Measurements from ENCODE around the gene TRIM65. TPM values are rescaled to one million over a fixed set of nuclear protein-coding genes. Genes with fewer than 3 reads are reported as not detected.
"Not testable (repeated sequence)": the region's sequence is repeated elsewhere in the genome, so short reads cannot be mapped to it uniquely, and the experiment has no call there.

The TRIM65 gene
- total RNA-seq, 2 experiments from 2014 or later = 9.9 to 11.7 TPM

DNA sequence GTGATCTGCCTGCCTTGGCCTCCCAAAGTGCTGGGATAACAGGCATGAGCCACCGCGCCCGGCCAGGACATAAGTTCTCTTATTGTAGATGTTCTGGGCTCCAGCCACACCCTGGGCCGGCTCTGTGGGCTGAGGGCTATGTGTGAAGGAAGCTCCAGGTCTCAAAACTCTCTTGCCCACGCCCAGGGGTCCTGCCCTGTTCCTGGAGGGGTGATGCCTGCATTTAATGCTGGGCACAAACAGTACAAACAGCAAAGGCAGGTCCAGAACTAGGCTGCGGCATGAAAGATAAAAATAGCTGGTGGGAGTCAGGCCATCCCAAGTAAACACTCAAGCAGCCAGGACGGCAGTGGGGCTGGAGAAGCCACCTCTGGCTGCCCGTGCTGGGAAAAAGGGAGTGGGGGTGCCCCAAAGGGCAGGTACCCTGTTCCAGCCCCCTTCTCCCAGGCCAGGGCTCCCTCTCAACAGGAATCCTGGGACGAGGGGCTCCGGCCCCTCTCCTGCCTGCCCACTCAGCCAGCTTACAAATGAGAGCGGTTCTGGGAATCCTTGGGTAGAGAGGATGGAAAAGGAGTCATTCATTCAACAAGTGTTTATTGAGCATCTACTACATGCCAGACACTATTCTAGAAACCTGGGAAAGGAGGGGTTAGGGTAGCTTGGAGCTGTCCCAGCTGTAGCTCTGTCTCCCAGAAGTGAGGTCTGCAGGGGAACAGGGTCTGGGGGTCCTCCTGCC, 23.0 kb downstream of the TRIM65 start:
- Mint-ChIP-seq H3K27me3 (no peaks in the 10 kb centered on the region), H3K9me3 (no peaks in the 10 kb centered on the region), H3K4me3 (peak overlapping the region; percentile 54), H3K4me1 (ENCODE audit: low read depth) (peaks cover 52% of the 10 kb centered on the region), H3K27ac (peak overlapping the region; percentile 90), H3K36me3 (ENCODE audit: low read depth) (peaks cover 5% of the 10 kb centered on the region)
- ChIA-PET CTCF (interaction anchor here (0.9 to 1.9 kb wide), 4 partner anchors 12 to 120 kb away, joined by 3 to 8 read pairs (median 4); partner anchors contain the start of gene WBP2), POLR2A (interaction anchor here (1.2 to 10.9 kb wide), 5 partner anchors 12 to 89 kb away, joined by 5 to 230 read pairs (median 10); partner anchors contain the start of genes TRIM65, UNK and WBP2)
- peak overlapping the region; percentile 17 to 81 for H3K27ac ChIP-seq (ENCODE audit: low read depth in 1 of 2, low read length in 2 of 2)
- no peak for TF ChIP-seq CTCF (IDR thresholded peaks at IDR 0.05)
- intact Hi-C loops (cut with DNase I, micrococcal nuclease) = no loop called here
- peaks cover 6% of the 10 kb centered on the region for H3K36me3 ChIP-seq (ENCODE audit: insufficient read depth, low read length)
- H3K4me3 ChIP-seq (ENCODE audit: low read length) = no peak overlapping the region
- H3K9me3 ChIP-seq (ENCODE audit: control insufficient read depth in 1 of 2, insufficient read depth in 1 of 2, low read length in 2 of 2) = no peaks in the 10 kb centered on the region
- DNase-seq (no peak), ATAC-seq (ENCODE audit: poor library complexity) (no peak)
- H3K27me3 ChIP-seq (ENCODE audit: control insufficient read depth in 1 of 2, insufficient read depth in 2 of 2, low read length in 2 of 2) = no peaks in the 10 kb centered on the region
- peaks cover 54% of the 10 kb centered on the region for H3K4me1 ChIP-seq (ENCODE audit: insufficient read depth, low read length)

- Mint-ChIP-seq H3K4me3 (peak overlapping the region; percentile 58), H3K27me3 (no peaks in the 10 kb centered on the region), H3K36me3 (ENCODE audit: low read depth) (peaks cover 5% of the 10 kb centered on the region), H3K4me1 (ENCODE audit: low read depth) (peaks cover 47% of the 10 kb centered on the region), H3K27ac (peak overlapping the region; percentile 90), H3K9me3 (no peaks in the 10 kb centered on the region)
- DNase-seq = peak; percentile 56 to 87 (median 68)
- Histone ChIP-seq H3K9me3 (ENCODE audit: control insufficient read depth in 1 of 2, insufficient read depth in 1 of 2, low read length in 2 of 2) (no peaks in the 10 kb centered on the region), H3K27ac (ENCODE audit: low read depth in 1 of 2, low read length in 2 of 2) (peak overlapping the region; percentile 69 to 81), H3K4me1 (ENCODE audit: insufficient read depth, low read length) (peaks cover 48% of the 10 kb centered on the region), H3K27me3 (ENCODE audit: control insufficient read depth in 1 of 2, insufficient read depth in 2 of 2, low read length in 2 of 2) (no peaks in the 10 kb centered on the region), H3K36me3 (ENCODE audit: insufficient read depth, low read length) (peaks cover 6% of the 10 kb centered on the region), H3K4me3 (ENCODE audit: low read length) (no peak overlapping the region)
- no peak for TF ChIP-seq CTCF (IDR thresholded peaks at IDR 0.05)
- ChIA-PET CTCF (interaction anchor here (0.9 to 1.9 kb wide), 4 partner anchors 11 to 119 kb away, joined by 3 to 8 read pairs (median 4); partner anchors contain the start of gene WBP2), POLR2A (interaction anchor here (0.8 to 10.9 kb wide), 12 partner anchors 8 to 98 kb away, joined by 3 to 230 read pairs (median 4); partner anchors contain the start of genes TRIM65, UNK and WBP2)
- ATAC-seq (ENCODE audit: poor library complexity) = peak; percentile 65
- intact Hi-C loops (cut with DNase I, micrococcal nuclease) = no loop called here
Observed at GRCh38 chr17:75872434-75873351, 24.1 kb downstream of the TRIM65 start.

- POLR2A ChIA-PET; DNase-seq; H3K9me3 Mint-ChIP-seq; H3K27ac ChIP-seq (ENCODE audit: low read depth in 1 of 2, low read length in 2 of 2); H3K9me3 ChIP-seq (ENCODE audit: control insufficient read depth in 1 of 2, insufficient read depth in 1 of 2, low read length in 2 of 2); H3K4me3 ChIP-seq (ENCODE audit: low read length); H3K27ac Mint-ChIP-seq; CTCF ChIA-PET; intact Hi-C loops (cut with DNase I, micrococcal nuclease); H3K27me3 Mint-ChIP-seq; H3K36me3 ChIP-seq (ENCODE audit: insufficient read depth, low read length); H3K36me3 Mint-ChIP-seq (ENCODE audit: low read depth); H3K27me3 ChIP-seq (ENCODE audit: control insufficient read depth in 1 of 2, insufficient read depth in 2 of 2, low read length in 2 of 2); H3K4me3 Mint-ChIP-seq; ATAC-seq (ENCODE audit: poor library complexity): not testable (repeated sequence)
- peaks cover 26% of the 10 kb centered on the region for H3K4me1 ChIP-seq (ENCODE audit: insufficient read depth, low read length)
- H3K4me1 Mint-ChIP-seq (ENCODE audit: low read depth) = peaks cover 31% of the 10 kb centered on the region
Observed at GRCh38 chr17:75870228-75870627, 26.5 kb downstream of the TRIM65 start.
